Neural crest cell (in vitro differentiated cells): ENCODE results near the gene TNNT3. TPM values are rescaled to one million over a fixed set of nuclear protein-coding genes. Genes with fewer than 3 reads are reported as not detected.
A peak's percentile ranks its signal among the peaks of the same experiment; 100 is the strongest.

Experiments used
- DNase-seq: peaks from one replicate; pipeline ENCODE4 v3.0.0; 2021; ENCODE audit warnings: low read depth, mixed read lengths, low spot score
- H3K27ac Mint-ChIP-seq: one replicate; pipeline ENCODE4 v1.8.0; 2021; ENCODE audit warnings: mild to moderate bottlenecking, mixed read lengths; ENCODE audit not compliant: unreplicated experiment
- H3K27me3 Mint-ChIP-seq: 2 replicates; pipeline ENCODE4 v1.8.0; 2021; ENCODE audit warnings: low read depth, mild to moderate bottlenecking, mixed read lengths
- H3K36me3 Mint-ChIP-seq: 2 replicates; pipeline ENCODE4 v1.8.0; 2021; ENCODE audit warnings: low read depth, mild to moderate bottlenecking, mixed read lengths
- H3K4me1 Mint-ChIP-seq: 2 replicates; pipeline ENCODE4 v1.8.0; 2021; ENCODE audit warnings: mixed read lengths
- H3K4me3 Mint-ChIP-seq: one replicate; pipeline ENCODE4 v1.8.0; 2021; ENCODE audit warnings: mild to moderate bottlenecking, mixed read lengths
- H3K9me3 Mint-ChIP-seq: 2 replicates; pipeline ENCODE4 v1.8.0; 2021; ENCODE audit warnings: mixed read lengths
- CTCF ChIP-seq: fragments of 200-600 bp; sonication (generic); conservative IDR thresholded peaks from 2 replicates; pipeline ENCODE4 v1.5.0; 2021; ENCODE audit warnings: antibody characterized with exemption, mild to moderate bottlenecking
- total RNA-seq: library from RNA; stranded (reverse); gene quantifications from 2 replicates; pipeline ENCODE4 v1.2.1, GENCODE V29; 2021

The TNNT3 gene
- total RNA-seq, 1 donor from 2014 or later: not detected

DNA sequence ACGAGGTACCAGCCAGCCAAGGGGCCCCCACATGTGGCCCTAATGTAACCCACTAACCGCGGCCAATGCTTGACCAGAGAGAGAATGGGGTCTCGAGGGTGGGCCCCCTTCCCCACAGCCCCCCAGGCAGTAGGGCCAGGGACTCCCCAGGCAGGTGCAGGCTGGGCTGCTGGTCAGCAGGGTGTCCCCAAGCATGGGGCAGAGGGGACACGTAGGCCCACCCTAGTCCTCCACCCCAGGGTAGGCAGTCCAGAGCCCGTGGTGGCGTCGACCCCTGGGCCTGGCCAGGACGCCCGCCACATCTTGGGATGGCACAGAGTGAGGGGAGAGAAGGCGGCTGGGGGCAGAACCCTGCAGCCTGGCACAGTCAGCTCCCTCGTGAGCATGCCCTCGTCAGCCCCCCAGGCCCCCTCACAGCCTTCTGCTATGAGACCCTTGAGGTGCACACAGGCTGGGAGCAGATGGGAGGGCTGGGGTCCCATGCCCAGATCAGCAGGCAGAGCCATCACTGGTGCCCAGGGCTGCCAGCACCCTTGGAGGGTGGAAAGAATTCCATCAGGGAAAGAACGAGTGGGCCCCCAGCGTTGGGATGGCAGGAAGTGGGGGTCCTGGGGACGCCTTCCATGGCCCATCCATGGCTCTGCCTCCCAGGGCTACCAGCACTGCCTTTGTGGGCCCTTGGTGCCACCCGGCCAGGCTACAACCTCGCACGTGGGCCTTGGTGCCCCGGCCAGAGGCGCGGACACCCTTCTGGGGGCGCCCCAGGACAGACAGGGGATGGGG, 6.1 kb downstream of the TNNT3 start:
- no peak for DNase-seq
- H3K4me3 Mint-ChIP-seq: no peak overlapping the region
- no peaks in the 10 kb centered on the region for H3K27me3 Mint-ChIP-seq
- peaks cover 4% of the 10 kb centered on the region for H3K4me1 Mint-ChIP-seq
- no peak overlapping the region for H3K27ac Mint-ChIP-seq
- no peak for TF ChIP-seq CTCF
- H3K36me3 Mint-ChIP-seq: no peaks in the 10 kb centered on the region
- H3K9me3 Mint-ChIP-seq: no peaks in the 10 kb centered on the region

- H3K9me3 Mint-ChIP-seq: no peaks in the 10 kb centered on the region
Measured at GRCh38 chr11:1926156-1927025, 6.9 kb downstream of the TNNT3 start.

DNA sequence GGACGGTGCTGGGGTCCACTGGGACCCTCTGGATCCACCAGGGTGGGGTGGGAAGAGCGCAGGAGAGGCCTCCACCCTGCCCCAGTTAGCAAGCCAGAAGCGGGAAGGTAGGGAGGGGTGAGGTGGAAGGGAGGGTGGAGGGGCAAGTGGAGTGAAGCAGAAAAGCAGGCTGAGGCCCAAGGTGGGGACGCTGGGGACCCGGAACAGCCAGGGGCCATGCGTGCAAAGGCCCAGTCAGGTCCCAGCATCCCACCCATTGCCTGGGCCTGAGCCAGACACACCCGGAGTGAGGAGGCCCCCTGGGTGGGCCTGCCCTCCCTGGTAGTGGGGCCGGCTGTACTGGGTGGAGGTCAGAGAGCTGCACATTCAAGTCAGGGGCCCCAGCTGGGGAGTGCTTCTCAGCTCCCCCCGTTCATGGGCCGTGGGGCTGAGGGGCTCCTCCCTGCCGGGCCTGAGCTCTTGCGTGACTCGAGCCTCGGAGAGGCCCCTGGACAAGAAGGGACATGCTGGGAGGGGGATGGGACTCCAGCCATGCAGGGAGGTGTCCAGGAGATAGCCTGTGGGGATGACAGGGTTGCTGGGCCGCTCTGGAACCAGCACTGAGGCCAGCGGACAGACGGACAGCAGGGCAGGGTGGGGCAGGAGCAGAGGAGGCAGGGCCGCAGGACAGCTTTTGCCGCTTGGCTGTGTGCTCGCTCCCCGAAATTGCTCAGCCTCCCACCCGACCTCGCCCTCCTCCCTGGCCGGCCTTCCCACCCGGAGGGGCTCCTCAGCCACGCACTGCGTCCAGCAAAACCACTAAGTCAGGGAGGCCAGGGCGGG, 7.7 kb downstream of the TNNT3 start:
- no peak for DNase-seq
- peaks cover 11% of the 10 kb centered on the region for H3K4me1 Mint-ChIP-seq

More at GRCh38 chr11:1926156-1927025, 6.9 kb downstream of the TNNT3 start:
- H3K36me3 Mint-ChIP-seq: no peaks in the 10 kb centered on the region
- TF ChIP-seq CTCF: no peak
- no peak for DNase-seq
- no peak overlapping the region for H3K4me3 Mint-ChIP-seq
- H3K27me3 Mint-ChIP-seq: no peaks in the 10 kb centered on the region
- peak overlapping the region; percentile 75 for H3K27ac Mint-ChIP-seq
- H3K4me1 Mint-ChIP-seq: peaks cover 4% of the 10 kb centered on the region

GRCh38 chr11:1927848-1928469, 8.5 kb downstream of the TNNT3 start:
- peaks cover 2% of the 10 kb centered on the region for H3K9me3 Mint-ChIP-seq
- no peak for DNase-seq
- no peak overlapping the region for H3K4me3 Mint-ChIP-seq
- H3K36me3 Mint-ChIP-seq: no peaks in the 10 kb centered on the region
- TF ChIP-seq CTCF: no peak
- H3K4me1 Mint-ChIP-seq: peaks cover 14% of the 10 kb centered on the region
- H3K27ac Mint-ChIP-seq: peak overlapping the region; percentile 19
- H3K27me3 Mint-ChIP-seq: no peaks in the 10 kb centered on the region

More for the DNA sequence above, 7.7 kb downstream of the TNNT3 start:
- Mint-ChIP-seq H3K9me3 (no peaks in the 10 kb centered on the region), H3K4me3 (no peak overlapping the region), H3K27me3 (no peaks in the 10 kb centered on the region), H3K36me3 (no peaks in the 10 kb centered on the region), H3K27ac (no peak overlapping the region)
- no peak for TF ChIP-seq CTCF

- Mint-ChIP-seq H3K36me3 (no peaks in the 10 kb centered on the region), H3K27me3 (no peaks in the 10 kb centered on the region), H3K4me3 (no peak overlapping the region), H3K4me1 (peaks cover 20% of the 10 kb centered on the region), H3K9me3 (peaks cover 5% of the 10 kb centered on the region), H3K27ac (no peak overlapping the region)
- TF ChIP-seq CTCF: no peak
- DNase-seq: no peak
Measured at GRCh38 chr11:1928470-1928890, 9.0 kb downstream of the TNNT3 start.
